OCI-LY1 (cell line): ENCODE results near the gene AP1G1.

ENCODE experiments used
- CTCF ChIP-seq: fragments of 200-600 bp; sonication (generic), shearing (Covaris generic); IDR thresholded peaks from 2 replicates; pipeline ENCODE4 v1.5.1; 2017; ENCODE audit warnings: mild to moderate bottlenecking, antibody characterized with exemption, low read length, moderate library complexity, mixed read lengths
- EZH2 ChIP-seq: fragments of 200-600 bp; sonication (generic), shearing (Covaris generic); IDR thresholded peaks from 2 replicates; pipeline ENCODE4 v1.8.0; 2017; ENCODE audit warnings: borderline replicate concordance, mixed run types, mild to moderate bottlenecking, antibody characterized with exemption, low read length, moderate library complexity, mixed read lengths

- TF ChIP-seq CTCF: no peak
- TF ChIP-seq EZH2: no peak
Measured at GRCh38 chr16:71792176-71792575, 16.5 kb downstream of the AP1G1 start.
